GM21390 (cell line): ENCODE results near the gene ZBED4.

ENCODE experiments used
- ATAC-seq: cut with Tn5 transposase; IDR thresholded peaks from one replicate; pipeline ENCODE4 v1.9.1; 2021; ENCODE audit not compliant: unreplicated experiment

The ZBED4 gene

GRCh38 chr22:49918911-49919881, 65.6 kb downstream of the ZBED4 start:
- no peak for ATAC-seq

GRCh38 chr22:49920859-49921258, 67.2 kb downstream of the ZBED4 start:
- no peak for ATAC-seq

- no peak for ATAC-seq
Measured at GRCh38 chr22:49921508-49922278, 68.0 kb downstream of the ZBED4 start.

- ATAC-seq, result no peak
Measured at GRCh38 chr22:49922484-49922883, 68.8 kb downstream of the ZBED4 start.

GRCh38 chr22:49922926-49923325, 69.3 kb downstream of the ZBED4 start:
- no peak for ATAC-seq

GRCh38 chr22:49923445-49923844, 69.8 kb downstream of the ZBED4 start:
- no peak for ATAC-seq

GRCh38 chr22:49924113-49924833, 70.6 kb downstream of the ZBED4 start:
- ATAC-seq, result no peak

GRCh38 chr22:49925525-49926128, 72.0 kb downstream of the ZBED4 start:
- ATAC-seq, result no peak

- no peak for ATAC-seq
Measured at GRCh38 chr22:49926916-49927315, 73.3 kb downstream of the ZBED4 start.

- no peak for ATAC-seq
Measured at GRCh38 chr22:49927483-49928184, 74.0 kb downstream of the ZBED4 start.

- ATAC-seq, result no peak
Measured at GRCh38 chr22:49928185-49928495, 74.5 kb downstream of the ZBED4 start.

- no peak for ATAC-seq
Measured at GRCh38 chr22:49928555-49929210, 75.0 kb downstream of the ZBED4 start.

- no peak for ATAC-seq
Measured at GRCh38 chr22:49929211-49929979, 75.8 kb downstream of the ZBED4 start.

- no peak for ATAC-seq
Measured at GRCh38 chr22:49929994-49930575, 76.4 kb downstream of the ZBED4 start.

GRCh38 chr22:49930596-49931412, 77.2 kb downstream of the ZBED4 start:
- no peak for ATAC-seq

- ATAC-seq, result no peak
Measured at GRCh38 chr22:49933236-49934159, 79.9 kb downstream of the ZBED4 start.
